Stimulated activated naive CD8-positive, alpha-beta T cell treated with anti-CD3 and anti-CD28 coated beads, Interleukin-15, amount 100 ng/mL, for 72 hours (primary cell): Measurements from ENCODE around the gene ZNF581.

Source experiments
- ATAC-seq: fragments of 150-1000 bp; cut with Tn5 transposase; 2 replicates; pipeline ENCODE4 v1.10.0; 2021; ENCODE audit warnings: mild to moderate bottlenecking, moderate library complexity
- DNase-seq, 2 donors: peaks; one replicate each; pipeline ENCODE4 v3.0.0; 2021 to 2022
- H3K27ac Mint-ChIP-seq, 2 donors: one replicate each; pipeline ENCODE4 v1.8.0; 2022; ENCODE audit warnings: mild to moderate bottlenecking in 2 of 2, mixed read lengths in 2 of 2, moderate library complexity in 2 of 2
- H3K27me3 Mint-ChIP-seq: one replicate; pipeline ENCODE4 v1.8.0; 2022; ENCODE audit warnings: mixed read lengths
- H3K4me1 Mint-ChIP-seq: one replicate; pipeline ENCODE4 v1.8.0; 2022; ENCODE audit warnings: mild to moderate bottlenecking, mixed read lengths
- H3K4me3 Mint-ChIP-seq, 2 donors: one replicate each; pipeline ENCODE4 v1.8.0; 2022; ENCODE audit warnings: mild to moderate bottlenecking in 2 of 2, mixed read lengths in 2 of 2, moderate library complexity in 1 of 2
- H3K9me3 Mint-ChIP-seq, 2 donors: one replicate each; pipeline ENCODE4 v1.8.0; 2022; ENCODE audit warnings: mixed read lengths in 2 of 2

ZNF581 gene

GRCh38 chr19:55671054-55671378 lies 27.6 kb downstream of the ZNF581 start:
- H3K4me1 Mint-ChIP-seq = peaks cover 76% of the 10 kb centered on the region
- DNase-seq = no peak
- H3K27ac Mint-ChIP-seq = peak overlapping the region in 1 of 2 donors; percentile 48
- no peaks in the 10 kb centered on the region for H3K27me3 Mint-ChIP-seq
- no peak overlapping the region for H3K4me3 Mint-ChIP-seq
- ATAC-seq = no peak
- no peaks in the 10 kb centered on the region for H3K9me3 Mint-ChIP-seq

GRCh38 chr19:55672418-55672817 lies 29.0 kb downstream of the ZNF581 start:
- Mint-ChIP-seq H3K9me3 (no peaks in the 10 kb centered on the region), H3K4me1 (peaks cover 79% of the 10 kb centered on the region), H3K27ac (no peak overlapping the region), H3K4me3 (no peak overlapping the region), H3K27me3 (no peaks in the 10 kb centered on the region)
- DNase-seq (no peak), ATAC-seq (no peak)

GRCh38 chr19:55673465-55673864 lies 30.0 kb downstream of the ZNF581 start:
- H3K4me1 Mint-ChIP-seq = peaks cover 80% of the 10 kb centered on the region
- ATAC-seq (no peak), DNase-seq (no peak)
- peak overlapping the region; percentile 35 to 74 for H3K27ac Mint-ChIP-seq
- no peaks in the 10 kb centered on the region for H3K9me3 Mint-ChIP-seq
- H3K27me3 Mint-ChIP-seq = no peaks in the 10 kb centered on the region
- H3K4me3 Mint-ChIP-seq = peak overlapping the region in 1 of 2 donors; percentile 56

- Mint-ChIP-seq H3K4me3 (peak overlapping the region in 1 of 2 donors; percentile 56), H3K4me1 (peaks cover 84% of the 10 kb centered on the region), H3K27ac (peak overlapping the region in 1 of 2 donors; percentile 74), H3K9me3 (no peaks in the 10 kb centered on the region), H3K27me3 (no peaks in the 10 kb centered on the region)
- ATAC-seq = no peak
- no peak for DNase-seq
Observed at GRCh38 chr19:55673889-55674288, 30.4 kb downstream of the ZNF581 start.

- peaks cover 84% of the 10 kb centered on the region for H3K4me1 Mint-ChIP-seq
- ATAC-seq (no peak), DNase-seq (no peak)
- no peaks in the 10 kb centered on the region for H3K9me3 Mint-ChIP-seq
- peak overlapping the region in 1 of 2 donors; percentile 54 for H3K27ac Mint-ChIP-seq
- no peaks in the 10 kb centered on the region for H3K27me3 Mint-ChIP-seq
- peak overlapping the region; percentile 53 to 91 for H3K4me3 Mint-ChIP-seq
Observed at GRCh38 chr19:55674459-55674840, 31.0 kb downstream of the ZNF581 start.

GRCh38 chr19:55674841-55675660 lies 31.6 kb downstream of the ZNF581 start, which contains the start of gene EPN1:
Gene EPN1, plus strand, starts transcription at chr19:55675226. Its CDS starts 3,402 bp downstream, at chr19:55678628.
- DNase-seq = peak; percentile 94 to 97
- peak; percentile 94 for ATAC-seq
- H3K4me1 Mint-ChIP-seq = peaks cover 84% of the 10 kb centered on the region
- H3K27ac Mint-ChIP-seq = peak within 1 kb of the TSS; percentile 79 to 91
- H3K9me3 Mint-ChIP-seq = no peaks in the 10 kb centered on the region
- peak within 1 kb of the TSS; percentile 91 to 92 for H3K4me3 Mint-ChIP-seq
- H3K27me3 Mint-ChIP-seq = no peaks in the 10 kb centered on the region

GRCh38 chr19:55675661-55676354 lies 32.4 kb downstream of the ZNF581 start:
- Mint-ChIP-seq H3K27ac (peak overlapping the region; percentile 79 to 91), H3K4me3 (peak overlapping the region; percentile 91 to 92), H3K27me3 (no peaks in the 10 kb centered on the region), H3K9me3 (no peaks in the 10 kb centered on the region), H3K4me1 (peaks cover 84% of the 10 kb centered on the region)
- DNase-seq = no peak
- no peak for ATAC-seq

- H3K4me1 Mint-ChIP-seq = peaks cover 80% of the 10 kb centered on the region
- DNase-seq = no peak
- no peak overlapping the region for H3K27ac Mint-ChIP-seq
- no peak for ATAC-seq
- no peaks in the 10 kb centered on the region for H3K9me3 Mint-ChIP-seq
- no peaks in the 10 kb centered on the region for H3K27me3 Mint-ChIP-seq
- peak overlapping the region; percentile 91 to 92 for H3K4me3 Mint-ChIP-seq
Observed at GRCh38 chr19:55676383-55676782, 32.9 kb downstream of the ZNF581 start.

- DNase-seq = no peak
- ATAC-seq = no peak
- H3K4me3 Mint-ChIP-seq = peak overlapping the region; percentile 91 to 92
- H3K9me3 Mint-ChIP-seq = no peaks in the 10 kb centered on the region
- peak overlapping the region in 1 of 2 donors; percentile 48 for H3K27ac Mint-ChIP-seq
- H3K27me3 Mint-ChIP-seq = no peaks in the 10 kb centered on the region
- H3K4me1 Mint-ChIP-seq = peaks cover 76% of the 10 kb centered on the region
Observed at GRCh38 chr19:55676889-55677505, 33.5 kb downstream of the ZNF581 start.

- Mint-ChIP-seq H3K4me3 (peak overlapping the region in 1 of 2 donors; percentile 38), H3K9me3 (no peaks in the 10 kb centered on the region), H3K4me1 (peaks cover 70% of the 10 kb centered on the region), H3K27ac (peak overlapping the region; percentile 48 to 73), H3K27me3 (no peaks in the 10 kb centered on the region)
- DNase-seq (no peak), ATAC-seq (no peak)
Observed at GRCh38 chr19:55677572-55678028, 34.2 kb downstream of the ZNF581 start.

GRCh38 chr19:55678121-55678671 lies 34.7 kb downstream of the ZNF581 start:
- Mint-ChIP-seq H3K4me3 (peak overlapping the region in 1 of 2 donors; percentile 38), H3K27me3 (no peaks in the 10 kb centered on the region), H3K9me3 (no peaks in the 10 kb centered on the region), H3K27ac (peak overlapping the region; percentile 73 to 94), H3K4me1 (peaks cover 67% of the 10 kb centered on the region)
- no peak for ATAC-seq
- no peak for DNase-seq

- peak overlapping the region in 1 of 2 donors; percentile 83 for H3K27ac Mint-ChIP-seq
- H3K4me1 Mint-ChIP-seq = peaks cover 54% of the 10 kb centered on the region
- no peak overlapping the region for H3K4me3 Mint-ChIP-seq
Observed at GRCh38 chr19:55679343-55680257, 36.2 kb downstream of the ZNF581 start.

GRCh38 chr19:55680339-55681130 lies 37.1 kb downstream of the ZNF581 start:
- peaks cover 54% of the 10 kb centered on the region for H3K4me1 Mint-ChIP-seq
- H3K27ac Mint-ChIP-seq = peak overlapping the region in 1 of 2 donors; percentile 77
- H3K9me3 Mint-ChIP-seq = no peaks in the 10 kb centered on the region
- DNase-seq (no peak), ATAC-seq (no peak)
- H3K4me3 Mint-ChIP-seq = no peak overlapping the region
- no peaks in the 10 kb centered on the region for H3K27me3 Mint-ChIP-seq

More at GRCh38 chr19:55679343-55680257, 36.2 kb downstream of the ZNF581 start:
- H3K9me3 Mint-ChIP-seq = no peaks in the 10 kb centered on the region
- no peak for DNase-seq
- ATAC-seq = no peak
- H3K27me3 Mint-ChIP-seq = no peaks in the 10 kb centered on the region
